Measurements from ENCODE around the gene CYP4F8.

DNA sequence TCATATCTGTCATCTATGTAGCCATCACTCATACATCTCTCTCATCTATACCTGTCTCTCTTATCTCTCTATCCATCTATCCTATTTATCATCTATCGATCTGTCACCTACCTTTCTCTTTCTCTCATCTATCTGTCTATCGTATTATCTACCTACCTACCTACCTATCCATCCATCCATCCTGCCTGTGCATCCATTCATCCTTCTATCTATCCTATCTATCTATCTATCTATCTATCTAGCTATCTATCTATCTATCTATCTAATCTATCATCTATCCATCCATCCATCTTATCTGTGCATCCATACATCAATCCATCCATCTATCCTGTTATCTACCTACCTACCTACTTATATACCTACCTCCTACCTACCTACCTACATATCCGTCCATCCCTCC is 44.6 kb upstream of the CYP4F8 start:
- TF ChIP-seq, protein P1, sequence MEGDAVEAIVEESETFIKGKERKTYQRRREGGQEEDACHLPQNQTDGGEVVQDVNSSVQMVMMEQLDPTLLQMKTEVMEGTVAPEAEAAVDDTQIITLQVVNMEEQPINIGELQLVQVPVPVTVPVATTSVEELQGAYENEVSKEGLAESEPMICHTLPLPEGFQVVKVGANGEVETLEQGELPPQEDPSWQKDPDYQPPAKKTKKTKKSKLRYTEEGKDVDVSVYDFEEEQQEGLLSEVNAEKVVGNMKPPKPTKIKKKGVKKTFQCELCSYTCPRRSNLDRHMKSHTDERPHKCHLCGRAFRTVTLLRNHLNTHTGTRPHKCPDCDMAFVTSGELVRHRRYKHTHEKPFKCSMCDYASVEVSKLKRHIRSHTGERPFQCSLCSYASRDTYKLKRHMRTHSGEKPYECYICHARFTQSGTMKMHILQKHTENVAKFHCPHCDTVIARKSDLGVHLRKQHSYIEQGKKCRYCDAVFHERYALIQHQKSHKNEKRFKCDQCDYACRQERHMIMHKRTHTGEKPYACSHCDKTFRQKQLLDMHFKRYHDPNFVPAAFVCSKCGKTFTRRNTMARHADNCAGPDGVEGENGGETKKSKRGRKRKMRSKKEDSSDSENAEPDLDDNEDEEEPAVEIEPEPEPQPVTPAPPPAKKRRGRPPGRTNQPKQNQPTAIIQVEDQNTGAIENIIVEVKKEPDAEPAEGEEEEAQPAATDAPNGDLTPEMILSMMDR (IDR thresholded peaks at IDR 0.05): no peak
- TF ChIP-seq POLR2A (IDR thresholded peaks at IDR 0.05): no peak
